Eye (tissue), 1 donor: ENCODE measurements around the gene NLN.
"Not testable (repeated sequence)": the region's sequence is repeated elsewhere in the genome, so short reads cannot be mapped to it uniquely, and the experiment has no call there.

Experiments
- DNase-seq: peaks from one replicate; pipeline ENCODE4 v3.0.0-alpha.2; 2015

NLN gene

GRCh38 chr5:65775476-65775875 is 53.5 kb downstream of the NLN start:
- no peak for DNase-seq

DNA sequence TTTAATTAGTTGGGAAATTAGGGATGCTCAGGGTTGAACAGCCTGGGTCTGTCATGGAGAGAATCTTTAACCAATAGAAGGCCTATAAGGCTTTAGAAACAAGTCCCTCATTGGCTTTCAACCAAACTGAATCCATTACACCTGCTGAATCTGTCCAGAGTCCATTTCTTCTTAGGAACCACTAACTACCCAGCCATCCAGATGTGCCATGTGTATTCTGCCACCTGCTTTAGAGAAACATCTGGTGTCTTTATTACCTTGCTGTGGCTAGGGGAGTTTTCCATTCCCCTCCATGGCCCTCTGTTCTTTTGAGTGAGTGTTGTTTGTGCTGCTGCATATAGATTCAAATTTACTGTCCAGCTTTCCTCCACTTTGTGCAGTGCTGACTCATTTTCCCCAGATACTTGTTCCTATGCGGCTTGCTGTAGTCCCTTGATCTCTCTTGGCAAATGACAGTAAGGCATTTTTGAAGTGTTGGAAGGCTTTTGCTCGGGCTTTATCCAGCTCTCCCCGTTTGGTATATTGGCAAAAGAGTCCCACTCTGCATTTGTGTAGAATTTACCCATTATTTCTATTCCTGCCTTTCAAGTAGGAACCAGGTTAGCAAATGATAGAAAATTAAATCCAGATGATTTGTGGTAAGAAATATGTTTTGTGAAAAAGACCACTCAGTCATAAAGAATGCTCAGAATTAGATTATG is 54.6 kb downstream of the NLN start:
- no peak for DNase-seq

DNA sequence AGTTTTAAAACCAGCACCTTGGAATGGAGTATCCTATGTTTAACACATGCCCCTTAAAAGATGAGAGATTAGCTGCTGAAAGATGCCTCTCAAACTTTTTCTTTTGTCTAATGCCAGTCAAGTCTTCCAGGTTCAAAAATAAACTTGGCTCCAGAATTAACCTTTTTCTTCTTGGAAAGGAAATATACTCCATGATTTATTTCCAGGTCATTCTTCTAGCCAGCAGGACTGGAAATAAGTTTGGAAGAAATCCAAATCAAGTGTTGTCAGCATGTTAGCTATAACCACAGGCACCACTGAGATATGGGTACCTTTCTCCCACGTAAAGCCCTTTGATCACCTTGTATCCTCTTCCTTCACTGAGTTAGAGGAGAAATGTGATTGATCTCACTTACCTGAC is 56.1 kb downstream of the NLN start:
- DNase-seq, result no peak

- DNase-seq, result no peak
Measured at GRCh38 chr5:65779643-65780042, 57.6 kb downstream of the NLN start.

DNA sequence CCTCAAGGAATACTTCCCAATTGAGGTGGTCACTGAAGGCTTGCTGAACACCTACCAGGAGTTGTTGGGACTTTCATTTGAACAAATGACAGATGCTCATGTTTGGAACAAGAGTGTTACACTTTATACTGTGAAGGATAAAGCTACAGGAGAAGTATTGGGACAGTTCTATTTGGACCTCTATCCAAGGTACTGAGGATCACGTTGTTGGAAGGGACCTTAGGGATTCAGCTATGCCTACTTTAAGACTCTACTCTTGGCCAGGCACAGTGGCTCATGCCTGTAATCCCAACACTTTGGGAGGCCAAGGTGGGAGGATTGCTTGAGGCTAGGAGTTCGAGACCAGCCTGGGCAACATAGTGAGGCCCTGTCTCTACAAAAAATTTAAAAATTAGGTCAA is 66.3 kb downstream of the NLN start:
- not testable (repeated sequence) for DNase-seq

DNA sequence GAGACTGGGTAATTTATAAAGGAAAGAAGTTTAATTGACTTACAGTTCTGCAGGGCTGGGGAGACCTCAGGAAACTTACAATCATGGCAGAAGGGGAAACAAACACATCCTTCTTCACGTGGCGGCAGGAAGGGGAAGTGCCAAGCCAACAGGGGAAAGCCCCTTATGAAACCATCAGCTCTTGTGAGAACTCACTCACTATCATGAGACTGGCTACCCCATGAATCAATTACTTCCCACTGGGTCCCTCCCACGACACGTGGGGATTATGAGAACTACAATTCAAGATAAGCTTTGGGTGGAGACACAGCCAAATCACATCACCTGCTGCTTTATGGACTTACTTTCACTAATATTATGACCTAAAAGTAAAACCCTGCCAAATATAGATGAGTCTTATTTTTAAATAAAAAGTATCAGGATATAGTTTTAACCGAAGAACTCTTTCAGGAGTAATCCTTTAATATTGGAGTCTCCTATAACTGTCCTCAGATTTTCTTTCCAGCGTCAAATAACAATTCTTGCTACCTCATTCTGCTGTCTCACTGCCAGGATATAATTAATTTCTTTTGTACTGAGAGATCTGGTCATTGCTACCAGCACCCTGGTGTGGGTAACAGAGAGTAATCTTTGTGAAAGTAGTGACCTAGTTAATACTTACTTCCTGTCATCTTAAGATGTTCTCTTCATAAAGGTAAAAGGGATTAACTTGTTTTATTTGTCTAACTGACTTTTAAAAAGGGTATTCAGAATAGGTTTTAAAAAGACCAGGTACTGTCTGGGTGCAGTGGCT is 68.6 kb downstream of the NLN start:
- no peak for DNase-seq

DNA sequence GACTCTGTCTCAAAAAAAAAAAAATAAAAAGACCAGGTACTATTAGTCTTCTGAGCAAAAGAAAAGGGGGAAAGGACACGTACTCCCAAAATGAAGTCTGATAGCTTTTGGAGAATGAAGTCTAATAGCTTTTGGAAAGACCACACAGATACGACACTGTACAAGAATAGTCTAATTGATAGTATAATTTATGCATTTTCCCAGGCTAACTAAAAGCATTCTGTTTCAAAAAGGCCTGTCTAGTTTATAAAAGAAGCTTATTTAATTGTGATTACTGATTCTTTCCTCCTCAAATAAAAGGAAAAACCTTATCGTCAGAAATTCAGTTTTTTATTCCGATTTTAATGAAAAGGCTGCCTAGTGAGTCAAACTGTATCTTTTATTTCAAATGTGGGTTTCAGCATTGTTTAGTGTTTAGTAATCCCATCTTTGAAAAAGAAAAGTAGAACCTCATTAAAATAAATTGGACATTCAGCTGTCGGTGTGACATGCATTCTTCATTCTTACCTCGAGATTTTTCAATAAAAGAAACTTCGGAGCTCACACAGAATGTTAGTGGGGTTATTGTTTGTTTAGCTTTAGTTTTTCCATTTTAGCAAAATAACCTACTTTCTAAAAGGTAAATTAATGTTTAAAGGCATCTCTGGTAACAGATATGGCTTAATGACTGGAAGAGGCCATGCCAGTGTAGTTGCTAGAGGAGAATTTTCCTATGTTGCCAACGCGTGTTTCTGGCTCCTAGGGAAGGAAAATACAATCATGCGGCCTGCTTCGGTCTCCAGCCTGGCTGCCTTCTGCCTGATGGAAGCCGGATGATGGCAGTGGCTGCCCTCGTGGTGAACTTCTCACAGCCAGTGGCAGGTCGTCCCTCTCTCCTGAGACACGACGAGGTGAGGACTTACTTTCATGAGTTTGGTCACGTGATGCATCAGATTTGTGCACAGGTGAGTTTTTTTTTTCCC is 70.0 kb downstream of the NLN start:
- peak; percentile 15 for DNase-seq

DNA sequence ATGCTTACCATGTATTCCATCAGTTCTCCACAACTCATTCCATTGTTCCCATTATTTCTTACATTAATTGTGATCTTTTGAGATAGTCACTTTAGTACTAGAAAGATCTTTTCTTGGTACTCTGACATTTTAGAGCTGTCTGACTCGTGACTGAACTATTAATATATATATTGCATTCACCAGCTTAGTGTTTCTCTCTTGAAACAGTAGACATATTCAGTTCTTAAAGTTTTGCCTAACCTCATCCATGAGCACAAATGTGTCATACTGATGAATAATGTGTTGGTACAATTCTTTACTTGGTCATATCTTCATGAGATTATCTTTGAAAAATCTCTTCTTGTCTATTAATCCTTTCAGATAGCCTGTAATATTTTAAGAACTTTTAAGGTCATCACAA is 74.3 kb downstream of the NLN start:
- no peak for DNase-seq

DNA sequence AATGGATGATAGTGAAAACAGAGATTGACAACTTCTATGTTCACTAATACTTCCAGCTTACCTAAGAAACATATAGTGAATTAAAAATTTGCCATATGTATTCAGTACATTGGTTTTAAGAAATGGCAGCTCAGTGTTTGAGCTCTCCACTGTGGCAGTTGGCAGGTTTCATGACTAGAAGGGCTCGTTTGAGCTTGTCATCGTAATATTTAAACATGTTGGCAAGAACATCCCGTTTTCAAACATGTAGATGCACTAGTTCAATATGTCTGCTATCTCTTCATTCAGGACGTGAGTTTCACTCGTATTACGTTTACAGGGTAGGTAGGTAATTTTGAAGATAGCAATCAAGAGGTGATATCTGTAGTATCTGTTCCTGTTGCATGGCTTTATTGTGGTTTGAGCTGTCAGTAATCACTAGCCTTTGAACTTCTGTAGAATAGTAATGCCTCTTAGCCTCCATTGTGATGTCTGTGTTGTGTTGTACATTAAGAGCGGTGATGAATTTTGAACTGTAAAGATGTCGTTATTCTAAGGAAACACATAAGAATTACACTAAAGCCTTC is 74.8 kb downstream of the NLN start:
- DNase-seq, result no peak

- no peak for DNase-seq
Measured at GRCh38 chr5:65797481-65797880, 75.5 kb downstream of the NLN start.

- no peak for DNase-seq
Measured at GRCh38 chr5:65799857-65800256, 77.9 kb downstream of the NLN start.

DNA sequence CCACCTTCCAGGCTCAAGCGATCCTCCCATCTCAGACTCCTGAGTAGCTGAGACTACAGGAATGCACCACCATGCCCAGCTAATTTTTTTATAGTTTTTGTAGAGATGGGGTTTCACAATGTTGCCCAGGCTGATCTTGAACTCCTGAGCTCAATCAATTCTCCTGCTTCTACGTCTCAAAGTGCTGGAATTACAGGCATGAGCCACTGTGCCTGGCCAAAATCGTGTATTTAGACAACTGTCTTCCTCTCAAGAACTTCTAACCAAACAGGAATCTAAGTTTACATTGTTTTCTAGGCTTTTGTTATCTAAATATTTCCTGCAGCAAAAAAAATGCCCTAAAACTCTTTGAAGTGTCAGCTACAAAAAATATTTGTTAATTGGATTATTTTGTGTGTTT is 78.8 kb downstream of the NLN start:
- DNase-seq, result no peak

- DNase-seq, result no peak
Measured at GRCh38 chr5:65801352-65801783, 79.4 kb downstream of the NLN start.

DNA sequence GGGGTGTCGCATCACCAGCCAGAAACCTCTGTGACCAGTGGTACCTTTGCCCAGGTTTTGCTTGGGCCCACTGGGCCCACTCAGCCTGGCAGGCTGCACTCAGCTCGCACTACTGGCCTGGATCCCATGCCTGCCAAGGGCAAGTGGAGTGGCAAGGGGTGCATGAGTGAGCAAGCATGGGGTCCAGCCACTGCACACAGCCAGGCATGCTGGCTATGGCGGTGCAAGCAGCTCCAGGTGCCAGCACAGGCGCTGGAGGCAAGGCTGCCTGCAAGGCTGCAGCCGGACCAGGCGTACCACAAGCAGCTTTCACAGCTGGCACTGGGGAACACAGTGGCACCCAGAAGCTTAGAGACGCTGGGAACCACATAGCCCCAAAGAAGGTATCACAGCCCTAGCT is 80.1 kb downstream of the NLN start:
- DNase-seq, result no peak

GRCh38 chr5:65802820-65803219 is 80.8 kb downstream of the NLN start:
- DNase-seq, result no peak

- DNase-seq, result no peak
Measured at GRCh38 chr5:65803699-65804391, 81.8 kb downstream of the NLN start.

DNA sequence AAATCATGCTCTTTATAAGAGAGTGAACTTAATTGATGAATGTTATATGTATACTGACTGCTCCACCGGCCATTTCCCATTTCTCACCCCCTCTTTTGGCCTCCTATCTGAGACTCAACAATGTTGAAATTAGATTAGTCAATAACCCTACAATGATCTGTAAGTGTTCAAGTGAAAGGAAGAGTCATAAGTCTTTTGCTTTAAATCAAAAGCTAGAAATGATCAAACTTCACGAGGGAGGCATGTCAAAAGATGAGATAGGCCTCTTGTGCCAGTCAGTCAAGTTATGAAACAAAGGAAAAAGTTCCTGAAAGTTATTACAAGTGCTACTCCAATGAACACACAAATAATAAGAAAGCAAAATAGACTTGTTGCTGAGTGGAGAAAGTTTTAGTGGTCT is 83.1 kb downstream of the NLN start:
- no peak for DNase-seq

DNA sequence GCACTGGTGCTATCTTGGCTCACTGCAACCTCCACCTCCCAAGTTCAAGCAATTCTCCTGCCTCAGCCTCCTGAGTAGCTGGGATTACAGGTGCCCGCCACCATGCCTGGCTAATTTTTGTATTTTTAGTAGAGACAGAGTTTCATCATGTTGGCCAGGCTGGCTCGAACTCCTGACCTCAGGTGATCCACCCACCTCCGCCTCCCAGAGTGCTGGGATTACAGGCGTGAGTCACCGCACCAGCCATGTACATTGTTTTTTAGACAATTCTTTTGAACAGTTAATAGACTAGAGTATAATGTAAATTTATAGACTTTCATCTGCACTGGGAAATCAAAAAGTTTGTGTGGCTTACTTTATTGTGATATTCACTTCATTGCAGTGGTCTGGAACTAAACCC is 85.5 kb downstream of the NLN start:
- DNase-seq, result not testable (repeated sequence)

DNA sequence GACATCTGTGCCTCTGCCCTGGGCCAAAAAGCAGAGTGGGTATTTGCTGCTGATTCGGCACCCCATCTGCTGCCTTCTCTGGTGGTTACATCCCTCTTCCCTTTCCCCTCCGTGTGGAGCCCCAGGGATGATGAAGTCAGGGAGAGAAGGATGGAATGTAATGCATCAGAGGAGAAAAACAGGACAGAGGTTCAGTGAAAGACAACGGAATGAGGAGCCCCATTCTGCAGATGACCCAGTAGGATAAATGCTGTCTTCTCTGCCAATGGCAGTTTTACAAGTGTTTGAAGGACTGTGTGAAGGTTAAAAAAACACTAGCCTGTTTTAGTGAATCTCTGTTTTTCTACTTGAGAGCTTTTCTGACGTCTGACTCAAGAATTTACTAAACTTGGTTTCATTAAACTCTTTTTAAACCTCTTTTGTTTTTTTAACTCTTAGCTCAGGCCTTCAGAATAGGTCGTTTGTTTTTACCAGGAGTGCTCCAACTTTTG is 86.3 kb downstream of the NLN start:
- DNase-seq, result no peak

- no peak for DNase-seq
Measured at GRCh38 chr5:65808818-65809217, 86.8 kb downstream of the NLN start.

GRCh38 chr5:65809817-65810531 is 88.0 kb downstream of the NLN start:
- DNase-seq, result peak; percentile 67
